DOHH2 (cell line): Measurements from ENCODE around the gene SFRP2.

ENCODE experiments used
- H3F3A ChIP-seq: fragments of 200-600 bp; sonication (generic), shearing (Covaris generic); 2 replicates; pipeline ENCODE4 v1.6.0; 2016; ENCODE audit warnings: antibody characterized with exemption, mild to moderate bottlenecking; ENCODE audit not compliant: control insufficient read depth, insufficient read depth
- H3K27ac ChIP-seq: fragments of 200-600 bp; sonication (generic); 2 replicates; pipeline ENCODE4 v1.5.1; 2014; ENCODE audit warnings: low read depth, mild to moderate bottlenecking, low read length, moderate library complexity
- H3K27me3 ChIP-seq: fragments of 200-600 bp; sonication (generic); 2 replicates; pipeline ENCODE4 v1.6.1; 2014; ENCODE audit warnings: mild to moderate bottlenecking, low read length, mixed read lengths; ENCODE audit not compliant: control insufficient read depth
- H3K36me3 ChIP-seq: fragments of 200-600 bp; sonication (generic); 2 replicates; pipeline ENCODE4 v1.6.1; 2014; ENCODE audit warnings: mild to moderate bottlenecking, low read length, moderate library complexity, mixed read lengths; ENCODE audit not compliant: control insufficient read depth
- H3K4me1 ChIP-seq: fragments of 200-600 bp; sonication (generic); 2 replicates; pipeline ENCODE4 v1.6.1; 2014; ENCODE audit warnings: mild to moderate bottlenecking, low read length, mixed read lengths; ENCODE audit not compliant: control insufficient read depth
- H3K4me2 ChIP-seq: fragments of 200-600 bp; sonication (generic); 2 replicates; pipeline ENCODE4 v1.6.0; 2014; ENCODE audit warnings: mild to moderate bottlenecking, low read length, moderate library complexity
- H3K4me3 ChIP-seq: fragments of 200-600 bp; sonication (generic); 2 replicates; pipeline ENCODE4 v1.5.1; 2014; ENCODE audit warnings: mild to moderate bottlenecking, low read length, mixed read lengths
- H3K79me2 ChIP-seq: fragments of 200-600 bp; sonication (generic); 2 replicates; pipeline ENCODE4 v1.6.1; 2014; ENCODE audit warnings: mild to moderate bottlenecking, low read length, mixed read lengths; ENCODE audit not compliant: control insufficient read depth
- H3K9me2 ChIP-seq: fragments of 200-600 bp; sonication (generic); replicated peaks from 2 replicates; pipeline ENCODE4 v1.6.1; 2014; ENCODE audit warnings: mild to moderate bottlenecking, low read length, mixed read lengths; ENCODE audit not compliant: control insufficient read depth
- H3K9me3 ChIP-seq: fragments of 200-600 bp; sonication (generic); 2 replicates; pipeline ENCODE4 v1.6.1; 2014; ENCODE audit warnings: antibody characterized with exemption, low read length, mixed read lengths; ENCODE audit not compliant: control insufficient read depth, insufficient read depth
- H4K20me1 ChIP-seq: fragments of 200-600 bp; sonication (generic); 2 replicates; pipeline ENCODE4 v1.6.0; 2014; ENCODE audit warnings: low read depth, mild to moderate bottlenecking, antibody characterized with exemption, low read length, moderate library complexity; ENCODE audit not compliant: control insufficient read depth, insufficient read depth
- CTCF ChIP-seq: fragments of 200-600 bp; sonication (generic); IDR thresholded peaks from one replicate; pipeline ENCODE4 v1.5.1; 2014; ENCODE audit warnings: antibody characterized with exemption, mild to moderate bottlenecking, low read depth, low read length; ENCODE audit not compliant: poor library complexity, severe bottlenecking
- EZH2phosphoT487 ChIP-seq: fragments of 200-600 bp; sonication (generic); IDR thresholded peaks from 2 replicates; pipeline ENCODE4 v1.6.1; 2017; ENCODE audit warnings: borderline replicate concordance, mild to moderate bottlenecking, antibody characterized with exemption, low read length, moderate library complexity, mixed read lengths

SFRP2 gene

DNA sequence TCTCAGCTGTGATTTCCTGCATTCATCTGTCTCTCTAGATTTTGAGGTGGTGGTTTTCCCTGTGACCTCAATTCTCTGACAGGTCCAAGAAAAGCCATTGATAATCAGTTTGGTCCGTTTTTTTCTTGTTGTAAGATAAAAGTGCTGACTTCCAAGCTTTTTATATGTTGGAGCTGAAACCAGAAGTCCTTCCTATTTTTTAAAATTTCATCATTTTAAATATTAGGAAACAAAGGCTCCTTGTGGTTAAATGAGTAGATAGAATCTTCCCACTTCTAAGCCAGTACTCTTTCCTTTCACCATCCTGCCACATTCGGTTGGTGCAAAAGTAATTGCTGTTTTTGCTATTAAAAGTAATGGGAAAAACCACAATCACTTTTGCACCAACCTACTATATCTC, 47.3 kb downstream of the SFRP2 start:
- no peaks in the 10 kb centered on the region for H3K4me1 ChIP-seq
- no peaks in the 10 kb centered on the region for H3K36me3 ChIP-seq
- H3K9me2 ChIP-seq, result no peaks in the 10 kb centered on the region
- H3K79me2 ChIP-seq, result no peaks in the 10 kb centered on the region
- no peak overlapping the region for H3K4me3 ChIP-seq
- no peaks in the 10 kb centered on the region for H3F3A ChIP-seq
- TF ChIP-seq EZH2phosphoT487 (no peak), CTCF (no peak)
- H3K27ac ChIP-seq, result no peak overlapping the region
- H4K20me1 ChIP-seq, result no peaks in the 10 kb centered on the region
- H3K27me3 ChIP-seq, result no peaks in the 10 kb centered on the region
- H3K9me3 ChIP-seq, result no peaks in the 10 kb centered on the region
- H3K4me2 ChIP-seq, result no peak overlapping the region

DNA sequence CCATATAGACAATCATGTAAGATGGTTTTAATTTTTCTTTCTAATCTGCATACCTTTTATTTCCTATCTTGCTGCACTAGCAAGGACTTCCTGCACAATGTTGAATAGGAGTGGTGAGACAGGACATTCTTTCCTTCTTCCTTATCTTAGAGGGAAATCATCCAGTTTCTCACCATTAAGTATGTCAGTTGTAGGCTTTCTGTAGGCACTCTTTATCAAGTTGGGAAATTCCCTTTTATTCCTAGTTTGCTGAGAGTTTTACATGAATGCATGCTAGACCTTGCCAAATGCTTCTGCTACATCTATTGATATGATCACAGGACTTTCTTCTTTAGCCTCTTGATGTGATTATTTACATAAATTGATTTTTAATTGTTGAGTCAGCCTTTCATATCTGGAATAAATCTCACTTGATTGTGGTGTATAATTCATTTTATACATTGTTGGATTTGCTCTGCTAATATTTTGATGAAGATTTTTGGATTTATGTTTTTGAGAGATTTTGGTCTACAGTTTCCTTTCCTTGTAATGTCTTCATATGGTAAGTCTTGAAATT, 52.9 kb downstream of the SFRP2 start:
- no peaks in the 10 kb centered on the region for H3K79me2 ChIP-seq
- H3K27ac ChIP-seq, result no peak overlapping the region
- H3K4me1 ChIP-seq, result peaks cover 3% of the 10 kb centered on the region; the same call in 1 of the 2 replicates
- H3K9me2 ChIP-seq, result no peaks in the 10 kb centered on the region
- no peaks in the 10 kb centered on the region for H3K36me3 ChIP-seq
- H3K27me3 ChIP-seq, result no peaks in the 10 kb centered on the region
- no peaks in the 10 kb centered on the region for H4K20me1 ChIP-seq
- no peaks in the 10 kb centered on the region for H3K9me3 ChIP-seq
- TF ChIP-seq EZH2phosphoT487 (no peak), CTCF (no peak)
- H3K4me2 ChIP-seq, result no peak overlapping the region
- no peak overlapping the region for H3K4me3 ChIP-seq
- no peaks in the 10 kb centered on the region for H3F3A ChIP-seq

DNA sequence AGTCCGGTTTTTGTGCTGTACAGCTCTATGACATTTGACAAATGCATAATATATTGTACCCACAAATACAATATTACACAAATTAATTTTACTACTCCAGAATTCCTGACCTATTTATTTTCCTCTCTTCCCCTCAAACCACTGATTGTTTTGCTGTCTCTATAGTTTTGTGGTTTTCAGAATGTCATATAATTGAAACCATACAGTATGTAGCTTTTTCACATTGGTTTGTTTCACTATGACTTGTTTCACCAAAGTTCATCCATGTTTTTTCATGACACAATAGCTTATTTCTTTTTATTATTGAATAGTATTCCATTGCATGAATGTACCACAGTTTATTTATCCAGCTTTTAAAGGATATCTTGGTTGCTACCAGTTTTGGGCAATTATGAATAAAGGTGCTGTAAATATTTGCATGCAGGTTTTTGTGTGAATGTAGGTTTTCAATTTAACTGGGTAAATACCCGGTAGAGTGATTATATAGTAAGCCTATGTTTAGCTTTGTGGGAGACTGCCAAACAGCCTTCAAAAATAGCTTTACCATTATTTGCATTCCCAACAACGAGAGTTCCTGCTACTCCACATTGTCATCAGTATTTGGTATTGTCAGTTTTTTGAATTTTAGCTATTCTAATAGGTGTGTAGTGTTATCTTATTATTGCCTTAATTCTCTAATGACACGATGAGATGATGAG, 55.0 kb downstream of the SFRP2 start:
- Histone ChIP-seq H3K9me2 (no peaks in the 10 kb centered on the region), H3K27ac (no peak overlapping the region), H3K4me3 (no peak overlapping the region), H3K4me2 (no peak overlapping the region), H3K36me3 (no peaks in the 10 kb centered on the region), H3K9me3 (no peaks in the 10 kb centered on the region), H3K27me3 (no peaks in the 10 kb centered on the region), H4K20me1 (no peaks in the 10 kb centered on the region), H3K79me2 (no peaks in the 10 kb centered on the region), H3K4me1 (peaks cover 24% of the 10 kb centered on the region), H3F3A (no peaks in the 10 kb centered on the region)
- TF ChIP-seq EZH2phosphoT487, result no peak
- TF ChIP-seq CTCF, result no peak
